NCI-H524 treated with DMSO at 0.1 percent for 48 hours (cell line): ENCODE results near the gene ZNF804B.
"Not testable (repeated sequence)": the region's sequence is repeated elsewhere in the genome, so short reads cannot be mapped to it uniquely, and the experiment has no call there.

ENCODE experiments used
- DNase-seq: peaks from one replicate; lab custom pipeline; 2025; lab: John Stamatoyannopoulos, UW

ZNF804B gene

GRCh38 chr7:89085580-89085979, 326.1 kb downstream of the ZNF804B start:
- no peak for DNase-seq

GRCh38 chr7:89091550-89091949, 332.1 kb downstream of the ZNF804B start:
- no peak for DNase-seq

GRCh38 chr7:89094269-89094668, 334.8 kb downstream of the ZNF804B start:
- DNase-seq = no peak

- DNase-seq = no peak
Observed at GRCh38 chr7:89103564-89103963, 344.1 kb downstream of the ZNF804B start.

GRCh38 chr7:89104748-89105685, 345.5 kb downstream of the ZNF804B start:
- DNase-seq = no peak

- DNase-seq = no peak
Observed at GRCh38 chr7:89123871-89124270, 364.4 kb downstream of the ZNF804B start.

GRCh38 chr7:89129600-89130375, 370.3 kb downstream of the ZNF804B start:
- DNase-seq = no peak

- no peak for DNase-seq
Observed at GRCh38 chr7:89133357-89133756, 373.9 kb downstream of the ZNF804B start.

GRCh38 chr7:89133819-89134218, 374.3 kb downstream of the ZNF804B start:
- no peak for DNase-seq

- no peak for DNase-seq
Observed at GRCh38 chr7:89145801-89146200, 386.3 kb downstream of the ZNF804B start.

- DNase-seq = no peak
Observed at GRCh38 chr7:89160107-89160506, 400.6 kb downstream of the ZNF804B start.

- DNase-seq = no peak
Observed at GRCh38 chr7:89165421-89165820, 405.9 kb downstream of the ZNF804B start.

- no peak for DNase-seq
Observed at GRCh38 chr7:89170628-89171027, 411.1 kb downstream of the ZNF804B start.

GRCh38 chr7:89182116-89182515, 422.6 kb downstream of the ZNF804B start:
- DNase-seq = no peak

GRCh38 chr7:89183712-89184111, 424.2 kb downstream of the ZNF804B start:
- no peak for DNase-seq

- no peak for DNase-seq
Observed at GRCh38 chr7:89200758-89201157, 441.3 kb downstream of the ZNF804B start.

- no peak for DNase-seq
Observed at GRCh38 chr7:89223900-89224395, 464.4 kb downstream of the ZNF804B start.

GRCh38 chr7:89228688-89229171, 469.2 kb downstream of the ZNF804B start:
- DNase-seq = not testable (repeated sequence)

- DNase-seq = no peak
Observed at GRCh38 chr7:89238156-89238555, 478.7 kb downstream of the ZNF804B start.

GRCh38 chr7:89246196-89246595, 486.7 kb downstream of the ZNF804B start:
- DNase-seq = no peak

GRCh38 chr7:89247207-89247606, 487.7 kb downstream of the ZNF804B start:
- DNase-seq = no peak

- no peak for DNase-seq
Observed at GRCh38 chr7:89259085-89259484, 499.6 kb downstream of the ZNF804B start.

GRCh38 chr7:89264126-89264525, 504.6 kb downstream of the ZNF804B start:
- no peak for DNase-seq
